ENCODE measurements around the gene TOM1L1.
A peak's percentile ranks its signal among the peaks of the same experiment; 100 is the strongest.
"Not testable (repeated sequence)": the region's sequence is repeated elsewhere in the genome, so short reads cannot be mapped to it uniquely, and the experiment has no call there.

Gene TOM1L1

DNA sequence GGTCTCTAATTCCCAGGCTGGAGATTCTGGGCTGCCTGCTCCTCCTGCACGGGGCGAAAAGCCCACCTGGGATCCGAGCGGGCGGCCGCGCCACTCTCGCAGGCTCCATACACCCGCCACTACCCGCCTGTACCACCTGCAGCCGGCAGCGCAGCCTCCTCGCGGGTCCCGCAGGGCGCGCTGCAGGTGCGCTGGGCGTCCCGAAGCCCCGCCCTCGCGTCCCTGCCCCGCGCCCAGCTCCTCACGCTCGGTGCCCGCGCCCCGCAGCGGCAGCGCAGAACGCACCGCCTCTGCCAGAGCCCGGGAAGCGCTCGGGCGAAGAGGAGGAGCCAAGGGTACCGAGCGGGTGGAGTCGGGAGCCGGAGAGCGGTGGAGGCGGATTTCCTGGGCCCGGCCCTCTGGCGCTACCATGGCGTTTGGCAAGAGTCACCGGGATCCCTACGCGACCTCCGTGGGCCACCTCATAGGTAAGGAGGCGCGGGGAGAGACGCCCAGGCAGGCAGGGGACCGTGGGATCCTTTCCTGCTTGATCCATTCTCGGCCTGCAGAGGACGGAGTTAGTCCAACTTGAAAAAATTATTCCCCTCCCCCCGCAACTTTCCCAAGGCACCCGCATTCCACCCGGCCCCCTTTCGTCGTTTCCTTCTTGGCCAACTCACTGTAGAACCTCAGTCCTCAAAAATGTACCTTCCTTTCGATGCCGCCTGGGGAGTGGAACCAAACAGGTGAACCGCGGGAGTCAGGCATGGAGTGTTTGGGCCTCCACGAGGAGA, at the start of gene TOM1L1:
TSS of gene TOM1L1 (plus strand) at position 396 of the 773 bp plus-strand sequence. CDS start at position 410, 14 bp downstream.
- H3K9ac ChIP-seq (ENCODE audit: low read length) = peak within 1 kb of the TSS; percentile 62
- no peaks in the 10 kb centered on the region for H3K27me3 ChIP-seq (ENCODE audit: control insufficient read depth, insufficient read depth, low read length)
- peak within 1 kb of the TSS; percentile 40 for H3K27ac ChIP-seq (ENCODE audit: low read depth, low read length)
- peaks cover 9% of the 10 kb centered on the region for H3K4me1 ChIP-seq (ENCODE audit: control insufficient read depth, insufficient read depth, low read length)
- H3K4me3 ChIP-seq (ENCODE audit: low read length) = peak within 1 kb of the TSS; percentile 88
- H3K36me3 ChIP-seq (ENCODE audit: control insufficient read depth, insufficient read depth, low read length) = no peaks in the 10 kb centered on the region

- H3K4me1 ChIP-seq (ENCODE audit: control insufficient read depth, insufficient read depth, low read length) = no peaks in the 10 kb centered on the region
- no peaks in the 10 kb centered on the region for H3K27me3 ChIP-seq (ENCODE audit: control insufficient read depth, insufficient read depth, low read length)
- H3K9ac ChIP-seq (ENCODE audit: low read length) = no peak overlapping the region
- H3K27ac ChIP-seq (ENCODE audit: low read depth, low read length) = no peak overlapping the region
- no peak overlapping the region for H3K4me3 ChIP-seq (ENCODE audit: low read length)
- H3K36me3 ChIP-seq (ENCODE audit: control insufficient read depth, insufficient read depth, low read length) = no peaks in the 10 kb centered on the region
Measured at GRCh38 chr17:54859187-54859586, 41.5 kb upstream of the TOM1L1 start.

DNA sequence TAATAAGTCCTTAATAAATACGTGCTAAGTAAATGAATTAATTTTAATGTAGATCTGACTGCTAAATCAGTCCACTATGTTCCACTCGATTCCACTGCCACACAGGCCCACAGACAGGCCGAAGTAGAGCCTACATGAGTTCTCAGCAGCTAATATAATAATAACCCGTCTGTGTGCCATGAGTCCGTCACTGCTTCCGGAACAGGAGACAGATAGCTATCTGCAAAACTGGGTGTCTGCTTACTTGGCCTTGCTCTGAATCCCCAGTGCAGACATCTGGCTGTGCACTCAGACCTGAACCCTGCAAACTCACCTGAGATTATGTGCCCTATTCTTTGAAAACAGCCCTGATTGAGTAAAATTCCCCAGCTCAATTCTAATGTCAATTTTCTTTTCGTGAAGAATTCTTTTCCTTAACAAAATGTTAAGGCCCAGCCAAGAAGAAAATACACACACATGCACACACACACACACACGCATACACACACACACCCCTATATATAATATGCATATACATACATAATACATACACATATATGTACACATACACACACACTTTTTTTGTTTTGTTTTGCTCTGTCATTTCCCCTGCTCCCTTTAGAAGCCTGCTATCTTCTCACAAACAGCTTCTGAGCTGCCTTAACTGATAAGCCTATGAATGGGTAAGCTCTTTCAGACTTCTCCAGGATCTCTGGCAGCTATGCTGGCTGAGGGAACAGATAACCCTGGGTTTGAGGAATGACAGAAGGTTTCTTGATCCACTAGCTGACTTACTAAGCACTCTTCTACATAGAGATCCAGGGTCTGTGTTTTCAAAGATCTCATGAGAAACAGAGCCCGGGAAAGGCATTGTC, 39.8 kb upstream of the TOM1L1 start:
- H3K36me3 ChIP-seq (ENCODE audit: control insufficient read depth, insufficient read depth, low read length) = no peaks in the 10 kb centered on the region
- H3K4me3 ChIP-seq (ENCODE audit: low read length) = no peak overlapping the region
- H3K27ac ChIP-seq (ENCODE audit: low read depth, low read length) = no peak overlapping the region
- H3K9ac ChIP-seq (ENCODE audit: low read length) = no peak overlapping the region
- H3K4me1 ChIP-seq (ENCODE audit: control insufficient read depth, insufficient read depth, low read length) = no peaks in the 10 kb centered on the region
- no peaks in the 10 kb centered on the region for H3K27me3 ChIP-seq (ENCODE audit: control insufficient read depth, insufficient read depth, low read length)

DNA sequence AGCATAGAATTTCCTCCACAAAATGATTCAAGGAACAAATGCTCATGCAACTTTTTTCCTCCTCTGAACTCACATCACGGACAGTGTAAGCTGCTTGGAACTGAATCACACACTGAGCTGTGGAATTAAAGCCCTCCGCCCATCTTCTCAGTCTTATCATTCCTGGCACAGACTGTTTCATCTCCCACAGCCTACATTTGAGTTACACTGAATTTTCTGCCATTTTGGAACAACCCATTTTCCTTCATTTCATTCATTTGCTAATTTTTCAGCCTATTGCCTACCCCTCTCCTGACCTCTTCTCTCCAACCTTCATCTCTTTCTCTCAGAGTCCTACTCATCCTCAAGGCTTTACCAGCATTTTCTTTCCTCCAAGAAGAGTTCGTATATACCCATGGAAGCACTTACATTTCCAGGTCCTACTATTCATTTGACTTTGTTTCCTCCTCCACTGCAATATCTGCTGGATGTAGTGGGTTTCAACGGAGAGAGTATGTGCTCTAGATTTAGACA, 39.1 kb upstream of the TOM1L1 start:
- H3K4me1 ChIP-seq (ENCODE audit: control insufficient read depth, insufficient read depth, low read length) = no peaks in the 10 kb centered on the region
- no peak overlapping the region for H3K4me3 ChIP-seq (ENCODE audit: low read length)
- H3K9ac ChIP-seq (ENCODE audit: low read length) = no peak overlapping the region
- no peaks in the 10 kb centered on the region for H3K27me3 ChIP-seq (ENCODE audit: control insufficient read depth, insufficient read depth, low read length)
- H3K27ac ChIP-seq (ENCODE audit: low read depth, low read length) = no peak overlapping the region
- H3K36me3 ChIP-seq (ENCODE audit: control insufficient read depth, insufficient read depth, low read length) = no peaks in the 10 kb centered on the region

DNA sequence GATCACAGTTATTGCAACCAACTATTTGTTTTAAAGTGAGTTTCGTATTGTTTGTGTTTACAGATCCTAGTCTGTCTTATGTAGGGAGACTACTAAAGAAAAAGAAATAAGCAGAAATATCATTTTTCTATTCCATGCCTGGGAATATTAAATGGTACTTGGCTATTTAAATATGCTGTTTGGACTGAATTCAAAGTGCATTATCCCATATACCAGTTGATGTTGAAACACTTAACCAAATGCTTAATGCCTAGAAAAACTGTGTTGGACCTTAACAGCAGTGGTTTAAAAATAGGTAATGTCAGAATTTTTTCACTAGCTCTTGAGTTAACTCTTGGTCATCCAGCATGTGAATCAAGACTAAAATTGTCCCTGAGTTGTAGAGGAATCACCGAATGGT, 37.5 kb upstream of the TOM1L1 start:
- no peaks in the 10 kb centered on the region for H3K4me1 ChIP-seq (ENCODE audit: control insufficient read depth, insufficient read depth, low read length)

DNA sequence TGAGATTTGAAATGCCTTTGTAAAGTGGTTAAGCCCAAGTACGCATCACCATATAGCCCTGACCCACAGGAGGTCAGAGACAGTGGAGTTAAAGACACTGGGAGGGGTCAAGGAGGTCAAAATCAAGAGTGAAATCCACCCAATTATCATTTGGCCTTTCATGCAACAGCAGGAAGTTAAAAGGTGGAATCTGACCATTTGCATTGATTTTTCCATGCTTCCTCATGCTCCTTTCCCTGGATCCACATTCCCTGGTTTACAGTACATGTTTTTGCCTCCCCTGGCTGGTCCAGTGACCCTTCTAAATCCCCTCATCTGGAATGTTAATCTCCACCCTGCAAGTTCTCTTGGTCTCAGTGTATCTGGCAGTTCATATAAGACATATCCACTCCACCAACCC, 36.6 kb upstream of the TOM1L1 start:
- H3K4me1 ChIP-seq (ENCODE audit: control insufficient read depth, insufficient read depth, low read length) = no peaks in the 10 kb centered on the region
- no peak overlapping the region for H3K27ac ChIP-seq (ENCODE audit: low read depth, low read length)
- H3K27me3 ChIP-seq (ENCODE audit: control insufficient read depth, insufficient read depth, low read length) = no peaks in the 10 kb centered on the region
- no peak overlapping the region for H3K4me3 ChIP-seq (ENCODE audit: low read length)
- no peaks in the 10 kb centered on the region for H3K36me3 ChIP-seq (ENCODE audit: control insufficient read depth, insufficient read depth, low read length)
- no peak overlapping the region for H3K9ac ChIP-seq (ENCODE audit: low read length)

More for the DNA sequence above, 37.5 kb upstream of the TOM1L1 start:
- Histone ChIP-seq H3K27ac (ENCODE audit: low read depth, low read length) (no peak overlapping the region), H3K36me3 (ENCODE audit: control insufficient read depth, insufficient read depth, low read length) (no peaks in the 10 kb centered on the region), H3K4me3 (ENCODE audit: low read length) (no peak overlapping the region), H3K9ac (ENCODE audit: low read length) (no peak overlapping the region), H3K27me3 (ENCODE audit: control insufficient read depth, insufficient read depth, low read length) (no peaks in the 10 kb centered on the region)

- Histone ChIP-seq H3K4me3 (ENCODE audit: low read length) (no peak overlapping the region), H3K4me1 (ENCODE audit: control insufficient read depth, insufficient read depth, low read length) (no peaks in the 10 kb centered on the region), H3K36me3 (ENCODE audit: control insufficient read depth, insufficient read depth, low read length) (no peaks in the 10 kb centered on the region), H3K27me3 (ENCODE audit: control insufficient read depth, insufficient read depth, low read length) (no peaks in the 10 kb centered on the region), H3K27ac (ENCODE audit: low read depth, low read length) (no peak overlapping the region), H3K9ac (ENCODE audit: low read length) (no peak overlapping the region)
Measured at GRCh38 chr17:54864636-54865356, 35.9 kb upstream of the TOM1L1 start.

GRCh38 chr17:54867634-54868033, 33.0 kb upstream of the TOM1L1 start:
- Histone ChIP-seq H3K4me1 (ENCODE audit: control insufficient read depth, insufficient read depth, low read length) (no peaks in the 10 kb centered on the region), H3K4me3 (ENCODE audit: low read length) (no peak overlapping the region), H3K9ac (ENCODE audit: low read length) (no peak overlapping the region), H3K27me3 (ENCODE audit: control insufficient read depth, insufficient read depth, low read length) (no peaks in the 10 kb centered on the region), H3K36me3 (ENCODE audit: control insufficient read depth, insufficient read depth, low read length) (no peaks in the 10 kb centered on the region), H3K27ac (ENCODE audit: low read depth, low read length) (no peak overlapping the region)

DNA sequence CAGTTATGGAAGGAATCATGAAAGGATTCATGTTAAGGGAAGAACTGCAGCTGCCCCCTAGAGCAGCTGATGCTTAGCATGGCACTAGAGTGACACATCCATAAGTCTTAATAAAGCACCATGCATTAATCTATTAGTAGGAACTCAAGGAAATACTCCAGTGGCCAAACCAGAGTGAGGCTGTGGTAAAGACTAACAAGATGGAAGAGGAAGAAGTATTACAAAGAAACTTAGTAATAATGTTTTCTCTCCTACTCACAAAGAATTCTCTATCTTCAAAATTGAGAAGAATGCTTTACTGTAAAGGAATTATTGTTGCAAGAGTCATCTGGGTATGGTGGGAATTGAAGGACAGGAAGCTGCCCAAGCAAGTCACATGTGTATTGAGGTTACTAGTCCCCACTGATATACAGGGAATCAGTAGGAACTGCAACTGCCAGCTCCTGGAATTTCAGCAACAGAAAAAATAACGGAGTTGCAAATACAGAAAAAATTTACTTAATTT, 29.9 kb upstream of the TOM1L1 start:
- Histone ChIP-seq H3K4me1 (ENCODE audit: control insufficient read depth, insufficient read depth, low read length) (no peaks in the 10 kb centered on the region), H3K4me3 (ENCODE audit: low read length) (no peak overlapping the region), H3K27me3 (ENCODE audit: control insufficient read depth, insufficient read depth, low read length) (no peaks in the 10 kb centered on the region), H3K9ac (ENCODE audit: low read length) (no peak overlapping the region), H3K36me3 (ENCODE audit: control insufficient read depth, insufficient read depth, low read length) (no peaks in the 10 kb centered on the region), H3K27ac (ENCODE audit: low read depth, low read length) (no peak overlapping the region)

GRCh38 chr17:54875906-54876305, 24.7 kb upstream of the TOM1L1 start:
- not testable (repeated sequence) for H3K9ac ChIP-seq (ENCODE audit: low read length); H3K27me3 ChIP-seq (ENCODE audit: control insufficient read depth, insufficient read depth, low read length); H3K27ac ChIP-seq (ENCODE audit: low read depth, low read length); H3K4me3 ChIP-seq (ENCODE audit: low read length); H3K4me1 ChIP-seq (ENCODE audit: control insufficient read depth, insufficient read depth, low read length); H3K36me3 ChIP-seq (ENCODE audit: control insufficient read depth, insufficient read depth, low read length)

DNA sequence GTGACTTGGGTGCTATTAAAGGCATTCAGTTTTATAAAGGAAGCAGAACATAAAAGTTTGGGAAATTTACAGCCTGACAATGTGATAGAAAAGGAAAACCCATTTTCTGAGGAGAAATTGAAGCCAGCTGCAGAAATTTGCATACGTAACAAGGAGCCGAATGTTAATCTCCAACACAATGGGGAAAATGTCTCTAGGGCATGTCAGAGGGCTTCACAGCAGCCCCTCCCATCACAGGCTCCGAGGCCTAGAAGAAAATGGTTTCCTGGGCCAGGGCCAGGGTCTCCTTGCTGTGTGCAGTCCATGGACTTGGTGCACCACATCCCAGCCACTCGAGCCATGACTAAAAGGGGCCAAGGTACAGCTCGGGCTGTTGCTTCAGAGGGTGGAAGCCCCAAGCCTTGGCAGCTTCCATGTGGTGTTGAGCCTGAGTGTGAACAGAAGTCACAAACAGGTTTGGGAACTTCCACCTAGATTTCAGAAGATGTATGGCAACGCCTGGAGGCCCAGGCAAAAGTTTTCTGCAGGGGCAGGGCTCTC, 23.9 kb upstream of the TOM1L1 start:
- no peaks in the 10 kb centered on the region for H3K27me3 ChIP-seq (ENCODE audit: control insufficient read depth, insufficient read depth, low read length)
- no peak overlapping the region for H3K27ac ChIP-seq (ENCODE audit: low read depth, low read length)
- H3K4me3 ChIP-seq (ENCODE audit: low read length) = no peak overlapping the region
- H3K36me3 ChIP-seq (ENCODE audit: control insufficient read depth, insufficient read depth, low read length) = no peaks in the 10 kb centered on the region
- H3K4me1 ChIP-seq (ENCODE audit: control insufficient read depth, insufficient read depth, low read length) = no peaks in the 10 kb centered on the region
- H3K9ac ChIP-seq (ENCODE audit: low read length) = no peak overlapping the region

Measured in rectal smooth muscle tissue (tissue), 1 donor.